ENCODE measurements around the gene YKT6.

Gene YKT6

DNA sequence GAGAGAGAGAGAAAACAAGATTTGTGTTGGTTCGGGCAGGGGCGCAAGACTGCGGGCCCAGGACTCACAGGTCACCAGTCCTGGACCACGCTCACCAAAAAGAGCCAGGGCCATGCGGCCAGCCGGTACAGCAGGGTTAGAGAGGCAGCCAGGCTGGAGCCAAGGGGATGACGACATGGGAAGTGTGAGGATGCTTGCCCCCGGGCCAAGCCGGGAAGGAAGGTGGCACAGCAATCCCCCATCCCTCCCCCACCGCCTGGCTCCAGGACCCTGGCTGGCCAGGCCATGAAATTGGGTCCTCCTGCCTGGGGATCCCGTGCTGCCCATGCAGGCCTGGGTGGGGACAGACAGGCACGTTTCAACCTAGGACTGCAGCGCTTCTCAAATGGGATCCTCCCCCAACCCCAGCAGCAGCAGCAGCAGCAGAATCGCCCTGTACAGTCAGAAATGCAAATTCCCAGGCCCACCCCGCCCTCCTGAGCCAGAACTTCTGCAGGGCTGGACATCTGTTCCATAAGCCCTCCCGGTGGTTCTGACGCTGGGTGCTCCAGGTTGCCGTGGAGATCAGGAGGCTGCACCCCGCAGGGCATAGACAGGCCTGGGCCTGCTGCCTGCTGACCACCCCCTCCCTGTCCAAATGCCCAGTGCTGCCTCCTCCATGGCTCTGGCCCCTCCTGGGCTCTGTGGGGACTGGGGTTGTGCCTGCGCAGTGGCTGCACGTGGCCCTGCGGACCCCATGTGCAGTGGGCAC is 35.0 kb downstream of the YKT6 start:
- no peak for DNase-seq

DNA sequence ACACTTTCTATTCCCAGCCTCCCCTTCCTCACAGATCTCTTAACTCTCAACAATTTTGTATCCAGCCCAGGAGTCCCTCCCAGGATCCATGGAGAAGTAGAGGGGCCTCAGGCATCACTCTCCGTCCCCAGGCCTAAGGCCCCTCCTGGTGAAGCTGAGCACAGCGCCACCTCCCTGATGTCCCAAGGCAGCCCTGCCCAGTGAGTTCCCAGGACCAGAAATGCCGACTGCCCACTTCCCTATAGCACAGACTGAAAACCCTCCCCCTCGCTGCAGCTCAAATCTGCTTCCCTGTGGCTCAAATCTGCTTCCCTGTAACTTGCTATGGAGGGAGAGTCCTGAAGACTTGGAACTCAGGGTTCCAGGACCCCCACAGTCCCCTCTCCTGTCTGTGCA is 35.6 kb downstream of the YKT6 start:
- DNase-seq: no peak

DNA sequence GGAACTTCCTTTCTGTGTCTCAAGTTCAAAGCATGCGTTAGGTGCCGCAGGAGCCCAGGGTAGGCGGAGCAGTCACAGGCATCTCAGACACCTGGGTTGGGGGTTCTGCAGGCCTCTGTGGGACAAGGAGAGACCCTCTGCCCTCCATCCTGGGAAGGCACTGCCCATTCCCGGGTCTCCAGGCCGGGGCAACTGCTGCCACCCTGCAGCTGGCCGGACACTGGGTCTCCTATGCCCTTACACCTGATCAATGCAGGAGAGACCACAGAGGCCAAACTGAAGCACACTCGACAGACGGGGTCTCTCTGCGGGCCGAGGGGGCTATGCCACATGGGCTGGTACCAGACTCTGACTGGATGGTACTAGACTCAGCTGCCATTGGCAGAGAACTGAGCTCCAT is 36.9 kb downstream of the YKT6 start:
- no peak for DNase-seq

DNA sequence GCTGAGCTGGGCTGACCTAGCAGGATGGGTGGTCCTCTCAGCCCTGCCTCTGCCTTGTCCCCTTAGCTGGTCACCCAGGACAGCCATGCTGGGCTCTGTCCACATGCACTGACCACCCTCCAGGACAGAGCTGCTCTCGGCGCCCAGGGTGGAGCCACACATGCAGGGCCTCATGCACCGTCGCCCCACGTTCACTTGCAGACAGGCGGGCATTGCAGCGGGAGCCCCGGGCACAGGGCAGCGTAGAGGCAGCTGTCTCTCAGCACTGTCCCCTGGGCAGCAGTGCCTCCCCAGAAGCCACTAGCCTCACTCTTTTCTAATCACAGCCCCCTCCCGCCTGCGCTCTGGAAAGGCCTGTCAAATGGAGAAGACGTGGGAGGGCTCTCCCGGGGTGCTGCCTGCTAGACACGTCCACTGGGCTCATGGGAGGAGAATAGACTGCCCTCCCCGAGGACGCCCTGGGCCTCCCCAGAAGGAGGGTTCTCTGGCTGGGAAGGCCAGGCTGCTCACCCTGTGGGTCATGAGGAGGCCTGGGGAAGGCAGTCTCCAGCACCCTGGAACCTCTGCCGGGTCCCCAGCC is 37.4 kb downstream of the YKT6 start:
- no peak for DNase-seq

DNA sequence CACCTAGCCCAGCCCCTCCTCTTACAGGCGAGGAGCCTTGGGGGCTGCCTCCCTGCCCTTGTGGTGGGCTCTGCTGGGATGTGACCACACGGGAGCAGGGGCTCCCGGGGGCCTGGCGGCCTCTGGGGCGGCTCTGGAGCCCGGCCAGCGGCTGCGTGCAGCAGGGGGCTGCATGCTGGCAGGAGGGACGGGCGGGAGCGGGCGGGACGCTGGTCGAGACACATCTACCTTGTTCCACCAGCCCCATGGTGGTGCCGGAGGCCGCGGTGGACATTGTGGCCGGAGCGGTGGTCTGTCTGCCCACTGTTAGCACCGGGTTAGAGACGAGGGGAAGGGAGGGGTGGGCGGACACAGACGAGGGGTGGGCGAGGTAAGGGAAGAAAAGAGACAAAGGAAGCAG is 38.6 kb downstream of the YKT6 start:
- DNase-seq: no peak

DNA sequence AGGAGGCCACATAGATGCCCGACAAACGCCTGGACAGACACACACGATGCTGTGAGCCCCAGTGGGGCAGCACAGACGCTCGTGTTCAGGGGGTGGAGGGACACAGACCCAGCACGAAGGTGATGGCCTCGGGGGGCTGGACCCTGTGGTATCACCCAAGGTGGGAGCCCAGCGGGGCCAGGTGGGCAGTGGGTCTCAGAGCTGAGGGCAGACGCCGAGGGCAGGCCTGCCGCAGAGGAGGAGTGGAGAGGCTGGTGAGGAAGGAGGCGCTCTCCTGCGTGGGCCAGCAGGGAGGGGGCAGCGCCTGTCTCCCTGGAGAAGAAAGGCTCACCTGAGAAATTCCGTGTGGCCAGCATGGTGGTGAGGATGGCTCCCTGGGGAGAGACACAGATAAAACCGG is 39.6 kb downstream of the YKT6 start:
- DNase-seq: no peak

DNA sequence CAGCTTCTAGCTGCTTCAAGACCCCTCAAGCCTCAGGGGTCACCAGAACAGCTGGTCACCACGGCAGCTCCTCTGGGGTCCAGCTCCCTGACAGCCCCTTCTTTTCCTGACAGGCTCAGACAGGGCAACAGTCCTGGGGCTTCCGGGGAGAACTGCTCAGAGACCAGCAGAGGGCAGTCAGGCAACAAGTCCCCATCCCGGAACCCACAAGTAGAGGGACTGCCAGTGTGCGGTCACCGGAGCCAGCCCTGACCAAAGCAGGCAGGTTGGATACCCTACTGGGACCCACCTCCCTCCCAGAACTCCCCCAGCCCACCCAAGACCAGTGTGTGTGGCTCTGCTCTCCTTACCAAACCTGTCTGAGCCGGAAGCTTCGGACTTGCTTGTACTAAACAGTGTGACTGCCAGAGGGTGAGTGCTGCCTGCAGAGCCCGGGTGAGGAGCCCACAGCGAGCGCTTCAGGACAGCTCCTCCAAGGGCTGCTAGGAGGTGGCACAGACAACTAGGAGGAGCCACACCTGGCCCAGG is 40.3 kb downstream of the YKT6 start:
- DNase-seq: peak; percentile 80

DNA sequence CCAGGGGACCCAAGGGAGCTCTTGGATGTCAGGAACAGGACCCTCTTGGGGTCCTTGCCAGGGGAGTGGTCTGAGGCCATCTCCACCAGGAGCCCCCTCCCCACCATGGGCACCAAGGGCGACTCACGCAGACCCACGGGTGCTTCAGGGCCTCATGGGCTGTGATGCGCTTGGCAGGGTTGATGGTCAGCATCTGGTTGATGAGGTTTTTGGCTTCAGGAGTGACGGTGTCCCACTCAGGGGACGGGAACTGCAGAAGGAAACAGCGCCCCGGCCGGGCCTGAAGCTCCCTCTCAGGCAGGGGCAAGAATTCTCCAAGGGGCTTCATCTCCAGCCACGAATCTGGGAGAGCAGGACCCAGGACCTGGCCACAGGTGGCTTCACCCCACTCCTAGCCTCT is 41.3 kb downstream of the YKT6 start:
- no peak for DNase-seq

DNA sequence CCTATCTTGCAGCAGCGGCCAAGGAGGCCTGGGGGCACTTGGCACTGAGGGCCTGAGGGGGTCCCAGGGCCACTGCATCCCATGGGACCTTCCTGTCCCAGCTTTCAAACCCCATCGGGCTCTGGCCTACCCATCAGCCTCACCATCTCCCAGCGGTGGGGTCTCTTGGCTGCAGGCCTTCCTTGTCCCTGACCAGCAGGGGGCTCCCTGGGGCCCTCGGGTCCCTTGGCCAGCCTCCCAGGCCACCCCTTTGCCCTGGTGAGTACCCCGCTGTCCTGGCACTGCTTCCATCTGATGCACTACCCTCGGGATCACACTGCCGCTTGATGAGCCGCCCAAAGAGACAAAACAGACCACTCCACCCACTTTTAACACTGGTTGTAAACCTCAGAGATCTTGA is 43.5 kb downstream of the YKT6 start:
- DNase-seq: no peak

DNA sequence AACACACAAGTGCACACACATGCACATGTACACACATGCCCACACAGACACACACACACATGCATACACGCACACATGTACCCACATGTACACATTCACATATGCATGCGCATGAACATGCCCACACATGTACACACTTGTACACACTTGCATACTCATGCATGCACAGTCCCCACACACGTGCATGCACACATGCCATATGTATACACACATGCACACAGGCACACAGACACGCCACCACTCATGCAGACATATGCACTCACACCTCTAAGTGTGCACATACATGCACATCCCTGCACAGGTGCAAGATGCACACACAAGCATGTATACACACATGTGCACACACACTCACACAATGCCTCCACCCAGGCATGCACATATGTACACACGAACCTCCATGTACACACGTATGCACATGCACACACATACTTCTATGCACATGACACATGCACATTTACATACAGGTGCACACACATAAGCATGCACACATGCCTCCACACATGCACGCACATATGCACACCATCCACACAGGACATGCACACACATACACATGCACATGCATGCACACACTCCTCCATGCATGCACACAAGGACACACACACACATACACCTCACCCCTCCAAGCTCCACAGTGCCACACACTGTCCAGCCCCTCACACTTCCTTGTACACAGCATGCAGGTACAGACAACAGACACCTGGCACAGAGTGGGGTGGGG is 45.8 kb downstream of the YKT6 start:
- no peak for DNase-seq

DNA sequence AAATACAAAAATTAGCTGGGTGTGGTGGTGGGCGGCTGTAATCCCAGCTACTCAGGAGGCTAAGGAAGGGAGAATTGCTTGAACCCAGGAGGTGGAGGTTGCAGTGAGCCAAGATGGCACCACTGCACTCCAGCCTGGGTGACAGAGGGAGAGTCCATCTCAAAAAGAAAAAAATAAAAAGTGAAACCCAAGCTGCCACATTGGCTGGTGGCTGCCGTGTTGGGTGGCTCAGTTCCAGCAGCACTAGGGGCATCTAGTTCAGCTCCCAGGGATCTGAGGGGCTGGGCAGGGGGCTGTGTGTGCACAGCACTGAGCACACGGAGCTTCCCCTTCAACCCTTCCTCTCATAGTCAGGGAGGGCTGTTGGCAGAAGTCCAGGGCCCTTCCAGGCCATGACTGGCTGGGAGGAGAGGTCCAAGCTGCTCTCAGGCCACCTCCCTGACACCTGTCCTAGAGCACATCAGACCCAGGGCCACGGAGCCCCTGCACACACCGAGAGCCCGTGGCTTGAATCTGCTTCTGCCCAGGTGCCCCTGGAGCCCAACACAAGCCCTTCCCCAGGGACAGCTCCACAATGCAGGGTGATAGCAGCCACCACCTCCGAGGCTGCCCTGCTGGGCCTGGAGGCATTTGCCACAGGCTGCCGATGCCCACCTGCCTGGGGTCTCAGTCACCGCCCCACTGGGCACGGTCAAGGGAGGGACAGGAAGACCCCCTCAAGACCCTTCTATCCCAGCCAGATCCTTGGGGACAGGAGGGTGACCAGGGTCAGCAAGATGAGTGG is 47.3 kb downstream of the YKT6 start:
- DNase-seq: no peak

DNA sequence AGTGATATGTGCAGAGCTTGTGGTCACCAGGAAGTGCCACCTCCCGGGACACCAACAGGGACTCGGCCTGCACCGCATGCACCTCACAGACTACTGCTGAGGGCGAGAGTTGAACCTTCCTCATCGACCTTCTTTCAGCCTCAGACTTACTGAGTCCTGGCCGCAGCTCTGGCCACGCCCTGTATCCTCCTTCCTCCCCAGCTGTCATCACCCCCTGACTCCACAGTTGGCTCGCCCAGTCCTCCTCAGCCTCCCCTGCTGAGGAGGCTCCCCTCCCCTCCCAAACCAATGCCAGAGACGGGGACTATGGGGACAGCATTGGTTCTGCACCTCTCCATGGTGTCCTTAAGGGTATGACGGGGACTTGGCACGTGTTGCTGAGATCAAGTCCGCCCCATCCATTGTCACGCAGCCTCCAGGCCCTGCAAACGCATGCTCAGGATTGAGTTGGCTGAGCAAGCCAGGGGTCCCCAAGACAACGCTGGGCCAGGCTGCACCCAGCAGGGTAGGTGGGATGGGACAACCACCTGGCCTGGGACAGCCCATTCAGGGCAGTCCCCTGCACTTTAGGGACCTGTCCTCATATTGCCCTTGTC is 49.0 kb downstream of the YKT6 start:
- no peak for DNase-seq

DNA sequence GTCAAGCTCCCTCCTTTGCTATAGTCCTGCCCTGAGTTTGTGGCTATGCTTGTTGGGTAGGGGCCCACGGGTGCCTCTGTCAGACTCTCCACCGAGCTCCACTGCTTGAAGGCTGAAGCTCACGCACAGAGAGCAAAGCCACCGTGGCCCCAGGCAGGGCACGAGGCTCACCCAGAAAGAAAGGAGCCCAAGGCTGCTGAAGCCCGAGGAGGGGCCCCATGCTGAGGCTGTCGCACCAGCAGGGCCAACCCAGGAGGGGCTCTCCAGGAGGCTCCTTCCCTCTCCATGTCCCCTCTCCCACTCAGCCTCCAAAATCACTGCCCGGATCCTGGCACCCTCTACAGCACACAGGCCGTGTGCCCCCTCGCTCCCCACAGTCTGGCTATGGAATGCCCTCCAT is 50.5 kb downstream of the YKT6 start:
- no peak for DNase-seq

DNA sequence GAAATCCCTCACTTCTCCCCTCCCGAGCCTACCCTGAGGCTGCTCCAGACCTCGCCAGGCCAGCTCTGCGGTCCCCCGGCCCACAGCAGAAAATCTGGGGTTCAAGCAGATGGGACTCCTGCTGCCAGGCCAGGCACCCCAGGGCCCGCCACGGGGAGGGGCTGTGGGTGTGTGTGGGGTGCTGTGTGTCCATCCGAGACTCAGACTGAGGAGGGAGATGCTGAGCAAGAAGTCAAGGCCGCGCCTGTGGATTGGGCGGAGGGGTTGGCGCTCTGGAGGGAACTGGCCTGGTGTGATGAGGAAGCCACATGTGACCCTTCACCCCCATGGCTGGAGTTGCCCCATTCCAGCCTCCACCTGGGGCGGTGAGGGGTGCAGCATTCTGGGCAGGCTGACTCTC is 51.1 kb downstream of the YKT6 start:
- DNase-seq: no peak

DNA sequence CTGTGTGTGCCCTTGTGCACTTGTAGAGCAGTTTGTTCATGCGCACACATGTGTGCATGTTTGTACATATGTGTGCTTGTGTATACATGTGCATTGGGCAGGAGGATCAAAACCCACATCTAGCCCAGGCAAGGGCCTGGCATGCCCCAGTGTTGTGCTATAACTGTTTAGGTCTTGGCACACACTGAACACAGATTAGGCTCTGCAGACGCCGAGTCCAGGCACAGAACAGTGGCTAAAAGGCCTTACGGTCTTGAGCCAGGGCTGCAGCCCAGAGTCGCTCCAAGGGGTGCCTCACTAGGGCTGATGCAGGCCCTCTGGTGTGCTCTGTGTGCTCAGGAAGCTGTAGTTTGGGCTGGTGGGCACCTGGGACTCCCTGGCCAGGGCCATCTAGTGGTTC is 55.7 kb downstream of the YKT6 start:
- no peak for DNase-seq

DNA sequence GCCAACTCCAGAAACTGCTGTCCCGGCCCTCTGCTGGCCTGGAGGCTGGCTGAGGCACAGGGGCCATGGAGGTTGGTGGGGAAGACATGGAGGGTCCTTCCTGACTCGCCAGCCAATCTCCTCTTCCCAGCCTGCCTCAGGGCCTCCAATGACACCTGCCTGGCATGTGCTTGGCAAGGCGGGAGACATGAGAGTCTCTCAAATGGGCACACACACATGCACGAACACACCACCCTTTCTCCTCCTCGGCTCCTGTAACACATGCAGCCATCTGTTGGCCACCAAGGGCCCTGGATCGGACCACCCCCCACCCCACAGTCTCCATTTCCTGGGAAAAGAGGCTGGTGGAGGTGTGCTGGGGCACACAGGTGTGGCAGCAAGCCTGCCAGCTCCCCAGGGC is 56.4 kb downstream of the YKT6 start:
- no peak for DNase-seq

DNA sequence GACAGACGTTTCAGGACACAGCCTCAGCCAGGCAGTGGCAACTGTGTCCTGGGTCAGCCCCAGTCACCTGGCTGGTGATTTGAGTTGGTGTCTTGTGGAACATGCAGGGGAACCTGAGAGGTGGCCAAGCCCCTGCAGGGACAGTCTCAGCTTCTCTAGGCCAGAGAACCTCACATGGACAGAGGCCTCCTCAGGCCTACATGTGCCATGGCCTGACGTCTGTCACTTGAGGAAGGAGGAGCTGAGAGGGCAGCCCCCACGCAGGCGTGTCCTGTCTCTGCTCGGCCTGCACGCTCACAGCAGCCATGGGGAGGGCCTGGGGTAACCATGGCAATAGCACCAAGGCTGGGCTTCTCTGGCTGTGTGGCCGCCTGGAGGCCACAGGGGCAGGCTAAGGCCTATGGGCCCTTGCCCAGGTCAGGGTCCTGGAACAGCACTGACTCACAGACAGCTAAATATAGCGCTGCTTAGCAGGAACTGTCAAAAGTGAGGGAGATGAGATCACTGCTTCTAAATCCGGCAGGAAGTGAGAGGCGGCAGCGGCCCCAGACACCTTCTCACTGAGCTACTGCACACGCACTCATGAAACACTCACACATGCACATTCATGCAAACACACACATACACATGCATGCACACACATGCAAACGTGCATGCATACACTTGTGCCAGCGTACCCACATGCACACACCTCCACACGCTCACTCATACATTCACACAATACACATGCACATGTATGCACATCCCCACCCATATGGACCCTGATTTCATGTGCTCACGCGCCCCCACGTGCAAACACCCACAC is 57.0 kb downstream of the YKT6 start:
- DNase-seq: peak; percentile 82

DNA sequence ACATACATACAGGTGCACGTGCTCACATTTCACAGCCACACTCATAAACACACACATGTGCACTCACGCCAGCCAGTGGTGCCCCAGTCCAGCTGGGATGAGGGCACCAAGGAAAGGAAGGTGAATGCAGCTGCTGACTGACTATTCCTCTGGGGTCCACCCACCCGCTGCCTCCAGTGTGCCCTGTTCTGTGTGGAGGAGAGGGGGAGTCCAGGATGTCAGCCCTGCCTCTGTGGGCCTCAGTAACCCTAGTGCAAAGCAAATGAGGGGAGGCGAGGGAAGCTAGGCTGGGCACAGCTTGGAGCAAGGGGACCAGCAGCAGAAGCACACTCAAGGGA is 57.6 kb downstream of the YKT6 start:
- DNase-seq: no peak

DNA sequence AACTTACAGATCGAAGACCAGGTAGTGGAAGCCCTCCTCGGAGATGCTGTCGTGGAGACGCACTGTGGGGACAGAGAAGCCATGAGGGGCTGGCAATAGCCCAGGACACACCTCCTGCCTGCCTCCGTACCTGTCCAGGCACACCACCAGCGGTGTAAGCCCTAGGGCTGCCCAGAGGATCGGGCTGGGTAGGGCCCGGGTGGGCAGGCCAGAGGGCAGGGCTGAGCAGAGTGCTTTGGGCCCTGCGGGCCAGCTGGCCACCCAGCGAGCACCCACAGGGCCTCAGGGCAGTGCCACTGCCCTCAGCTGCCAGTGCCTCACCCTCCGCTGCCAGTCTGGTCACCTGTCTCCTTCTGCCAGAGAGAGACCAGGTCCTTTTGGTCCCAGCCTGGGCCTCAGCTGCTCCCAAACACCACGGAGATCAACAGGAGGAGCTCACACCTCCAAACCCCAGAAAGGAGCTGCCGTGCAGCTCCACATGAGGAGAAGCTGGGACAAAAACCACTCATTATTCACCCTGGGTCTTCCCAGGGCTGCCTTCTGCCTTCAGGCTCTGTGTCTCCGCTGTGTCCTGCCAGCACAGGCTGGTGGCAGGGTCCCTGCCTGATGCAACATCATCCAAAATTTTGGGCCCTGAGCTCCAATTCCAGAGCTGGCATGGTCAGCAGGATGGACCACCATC is 58.2 kb downstream of the YKT6 start:
- DNase-seq: no peak

DNA sequence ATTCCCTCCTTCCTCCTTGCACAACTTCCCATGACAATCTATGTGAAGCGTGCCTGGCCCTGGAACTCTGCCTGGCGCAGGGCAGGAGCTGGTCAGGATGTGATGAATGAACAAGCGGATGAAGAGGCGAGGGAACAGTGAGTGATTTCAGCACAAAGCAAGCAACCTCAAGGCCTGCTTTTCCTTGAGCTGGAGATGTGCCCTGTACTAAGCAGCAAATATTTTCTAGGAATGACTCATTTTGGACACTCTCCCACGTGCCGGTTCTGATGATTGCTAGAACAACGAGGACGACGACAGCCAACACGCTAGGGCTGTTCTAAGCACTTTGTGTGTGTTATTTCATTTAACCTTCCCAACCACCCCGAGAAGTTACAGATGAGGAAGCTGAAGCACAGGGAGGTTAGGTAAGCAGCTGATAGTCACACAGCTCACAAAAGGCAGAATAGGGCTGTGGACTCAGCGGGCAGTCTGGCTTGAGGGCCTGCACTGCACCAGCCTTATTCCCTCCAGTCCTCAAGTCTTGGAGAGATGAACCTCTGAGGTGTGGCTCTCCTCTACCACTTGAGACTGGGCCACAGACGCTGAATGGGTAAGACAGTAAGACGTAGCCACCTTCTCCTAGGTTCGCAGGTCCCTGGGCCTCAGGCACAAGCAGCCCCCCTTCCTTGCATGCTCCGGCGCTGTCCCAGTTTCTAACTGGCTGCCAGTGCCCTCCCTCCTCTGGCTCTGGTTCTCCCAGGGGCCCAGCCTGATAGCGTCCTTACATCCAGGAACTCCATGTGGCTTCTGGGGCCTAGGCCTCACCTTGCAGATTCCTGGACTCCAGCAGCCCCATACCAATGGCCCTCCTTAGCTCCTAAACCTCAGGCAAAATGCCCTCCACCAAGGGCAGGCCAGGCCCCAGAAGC is 59.0 kb downstream of the YKT6 start:
- peak; percentile 83 for DNase-seq
